HG02973 (cell line): Measurements from ENCODE around the gene TIMP2.
"Not testable (repeated sequence)": the region's sequence is repeated elsewhere in the genome, so short reads cannot be mapped to it uniquely, and the experiment has no call there.

Source experiments
- ATAC-seq: cut with Tn5 transposase; IDR thresholded peaks from one replicate; pipeline ENCODE4 v1.9.1; 2021; ENCODE audit warnings: moderate library complexity; ENCODE audit not compliant: unreplicated experiment

The TIMP2 gene

GRCh38 chr17:78925234-78925633 is at the start of gene TIMP2:
TIMP2 (minus strand) TSS chr17:78925387; CDS start chr17:78925088, 299 bp downstream.
- ATAC-seq = no peak

GRCh38 chr17:78973792-78974520 is 48.8 kb upstream of the TIMP2 start:
- no peak for ATAC-seq

GRCh38 chr17:78973196-78973595 is 48.0 kb upstream of the TIMP2 start:
- no peak for ATAC-seq

GRCh38 chr17:78972507-78973105 is 47.4 kb upstream of the TIMP2 start:
- ATAC-seq = no peak

- no peak for ATAC-seq
Observed at GRCh38 chr17:78971756-78972506, 46.7 kb upstream of the TIMP2 start.

GRCh38 chr17:78970834-78971755 is 45.9 kb upstream of the TIMP2 start:
- ATAC-seq = no peak

- ATAC-seq = no peak
Observed at GRCh38 chr17:78969865-78970264, 44.7 kb upstream of the TIMP2 start.

- no peak for ATAC-seq
Observed at GRCh38 chr17:78967782-78968362, 42.7 kb upstream of the TIMP2 start.

GRCh38 chr17:78966910-78967600 is 41.9 kb upstream of the TIMP2 start:
- ATAC-seq = no peak

- ATAC-seq = no peak
Observed at GRCh38 chr17:78966123-78966813, 41.1 kb upstream of the TIMP2 start.

GRCh38 chr17:78965491-78965924 is 40.3 kb upstream of the TIMP2 start:
- ATAC-seq = no peak

GRCh38 chr17:78963378-78963777 is 38.2 kb upstream of the TIMP2 start:
- no peak for ATAC-seq

GRCh38 chr17:78962984-78963348 is 37.8 kb upstream of the TIMP2 start:
- not testable (repeated sequence) for ATAC-seq

GRCh38 chr17:78962345-78962983 is 37.3 kb upstream of the TIMP2 start:
- no peak for ATAC-seq

GRCh38 chr17:78961571-78961970 is 36.4 kb upstream of the TIMP2 start:
- ATAC-seq = no peak

- ATAC-seq = no peak
Observed at GRCh38 chr17:78960928-78961327, 35.7 kb upstream of the TIMP2 start.

GRCh38 chr17:78959803-78960202 is 34.6 kb upstream of the TIMP2 start:
- ATAC-seq = no peak

- no peak for ATAC-seq
Observed at GRCh38 chr17:78958641-78959127, 33.5 kb upstream of the TIMP2 start.

- no peak for ATAC-seq
Observed at GRCh38 chr17:78957128-78957527, 31.9 kb upstream of the TIMP2 start.
